Muscle of arm (tissue), 12 donors: Measurements from ENCODE around the gene SNRNP70. TPM values are rescaled to one million over a fixed set of nuclear protein-coding genes. Genes with fewer than 3 reads are reported as not detected.
"Not testable (repeated sequence)": the region's sequence is repeated elsewhere in the genome, so short reads cannot be mapped to it uniquely, and the experiment has no call there.

Experiments used
- DNase-seq: peaks from one replicate; pipeline ENCODE4 v3.0.0-alpha.2; 2013
- polyA plus RNA-seq, 12 donors: library from polyadenylated mRNA; unstranded; fragments of 120-200 nt; gene quantifications; one replicate each; pipeline ENCODE4 v1.2.1, GENCODE V29; 2013; ENCODE audit not compliant: insufficient read length in 12 of 12

SNRNP70 gene
- polyA plus RNA-seq, 12 donors: 167 to 329 (median 191) TPM

DNA sequence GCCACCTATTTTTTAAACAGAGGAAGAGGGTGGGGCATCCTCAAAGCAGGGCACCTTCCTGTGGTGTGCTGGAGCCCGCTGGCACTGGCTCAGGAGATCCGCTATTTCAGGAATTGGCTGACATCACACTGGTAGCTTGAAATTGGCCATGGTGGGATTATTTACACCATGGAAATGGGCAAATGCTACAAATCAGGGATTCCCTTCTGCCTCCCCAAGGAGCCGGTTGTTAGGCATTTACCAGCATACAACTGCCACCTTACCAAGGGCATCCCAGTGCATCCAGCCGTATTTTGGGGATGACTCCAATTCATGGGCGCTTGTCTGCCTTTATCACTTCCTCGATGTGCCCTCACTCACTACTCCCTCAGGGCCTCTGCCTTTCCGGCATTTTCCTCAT, 55.7 kb downstream of the SNRNP70 start:
- no peak for DNase-seq

DNA sequence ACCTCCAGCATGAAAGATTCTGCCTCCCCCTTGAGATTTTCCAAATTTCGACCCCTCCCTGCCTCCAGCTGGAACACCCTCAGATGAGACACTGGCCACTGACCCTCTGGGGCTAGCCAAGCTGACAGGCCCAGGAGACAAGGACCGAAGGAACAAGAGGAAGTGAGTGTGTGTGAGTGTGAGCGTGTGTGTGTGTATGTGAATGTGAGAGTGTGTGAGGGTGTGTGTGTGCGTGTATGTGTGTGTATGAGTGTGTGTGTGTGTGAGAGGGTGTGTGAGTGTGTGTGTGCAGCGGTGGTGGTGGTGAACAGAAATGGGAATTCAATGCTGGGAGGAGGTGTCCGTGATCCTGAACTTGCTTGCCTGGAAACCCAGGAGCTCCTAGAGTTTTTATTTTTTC, 56.1 kb downstream of the SNRNP70 start:
- no peak for DNase-seq

DNA sequence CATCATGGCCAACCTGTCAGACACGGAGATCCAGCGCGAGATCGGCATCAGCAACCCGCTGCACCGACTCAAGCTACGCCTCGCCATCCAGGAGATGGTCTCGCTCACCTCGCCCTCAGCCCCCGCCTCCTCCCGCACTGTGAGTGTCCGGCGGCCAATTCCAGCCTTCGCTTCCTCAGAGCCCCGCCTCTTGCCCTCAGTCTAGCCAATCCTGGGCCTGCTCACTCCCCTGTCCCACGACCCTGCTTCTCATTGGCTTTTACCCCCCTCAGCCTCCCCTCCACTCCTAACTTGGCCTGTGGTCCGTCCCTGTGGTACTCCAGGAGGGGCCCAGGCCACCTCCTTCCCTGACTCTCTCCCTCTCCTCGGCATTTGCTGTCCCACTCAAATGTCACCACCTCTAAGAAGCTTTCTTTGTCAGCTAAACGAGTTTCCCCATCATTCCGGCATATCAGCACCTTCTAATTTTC, 57.6 kb downstream of the SNRNP70 start:
- peak; percentile 91 for DNase-seq

GRCh38 chr19:49145573-49146407, 60.5 kb downstream of the SNRNP70 start:
- peak; percentile 73 for DNase-seq

- DNase-seq: not testable (repeated sequence)
Observed at GRCh38 chr19:49146408-49146770, 61.1 kb downstream of the SNRNP70 start.

- no peak for DNase-seq
Observed at GRCh38 chr19:49148044-49148682, 62.9 kb downstream of the SNRNP70 start.

- DNase-seq: peak; percentile 92
Observed at GRCh38 chr19:49148784-49149651, 63.8 kb downstream of the SNRNP70 start.

- peak; percentile 92 for DNase-seq
Observed at GRCh38 chr19:49149652-49150105, 64.4 kb downstream of the SNRNP70 start.

DNA sequence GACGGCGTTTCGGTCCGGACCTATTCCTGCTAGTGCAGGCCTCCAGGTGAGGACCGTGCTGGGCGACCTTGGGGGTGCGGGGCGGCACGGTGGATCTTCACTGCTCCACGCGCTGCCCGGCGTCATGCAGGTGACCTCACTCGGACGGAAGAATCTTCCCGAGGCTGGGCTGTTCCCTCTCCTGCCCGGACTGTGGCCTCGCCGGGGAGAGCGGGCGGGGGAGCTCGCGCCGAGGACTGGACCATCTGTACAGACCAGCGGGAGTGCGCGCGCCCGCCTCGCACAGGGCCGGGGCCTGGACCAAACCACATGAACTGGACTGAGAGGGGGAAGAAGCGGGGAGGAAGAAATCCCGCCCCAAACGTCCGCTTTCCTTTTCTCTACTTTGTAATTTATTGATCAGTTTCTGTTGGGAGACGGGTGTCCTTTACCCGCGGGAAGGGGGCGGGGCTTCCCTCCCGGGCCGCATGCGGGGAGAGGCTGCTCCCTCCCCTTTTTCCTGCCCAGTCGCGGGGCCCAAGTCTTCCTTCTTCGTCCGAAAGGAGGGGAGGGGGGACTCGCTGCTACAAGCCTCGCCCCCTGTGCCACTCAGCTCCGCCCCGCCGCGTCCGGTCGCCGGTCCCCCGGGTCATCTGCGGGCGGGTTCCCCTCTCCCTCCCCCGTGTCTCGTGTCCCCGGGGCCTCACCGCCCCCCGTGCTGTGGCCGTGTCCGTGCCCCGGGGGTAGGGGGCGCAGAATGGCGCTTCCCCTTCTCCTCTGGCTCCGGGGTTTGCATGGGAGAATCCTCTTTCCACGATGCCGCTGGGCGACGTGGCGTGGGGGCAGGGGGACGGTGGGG, 65.1 kb downstream of the SNRNP70 start:
- DNase-seq: peak; percentile 92

DNA sequence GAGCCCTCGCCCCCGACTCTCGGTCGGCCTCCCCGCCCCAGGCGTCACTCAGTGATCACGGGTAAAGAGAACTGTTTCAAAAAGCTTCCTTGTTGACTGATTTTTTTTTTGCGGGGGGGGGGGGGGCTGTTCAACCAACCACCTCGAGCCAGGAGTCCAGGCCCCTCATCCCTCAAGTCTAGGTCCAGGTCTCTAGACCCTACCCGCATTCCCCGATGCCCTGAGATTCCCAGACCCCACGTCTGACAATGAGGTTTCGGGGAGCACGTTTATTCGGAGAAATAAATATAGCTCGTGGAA, 65.6 kb downstream of the SNRNP70 start:
- DNase-seq: no peak

GRCh38 chr19:49151267-49152118, 66.2 kb downstream of the SNRNP70 start:
- peak; percentile 50 for DNase-seq

- DNase-seq: no peak
Observed at GRCh38 chr19:49152119-49152550, 66.9 kb downstream of the SNRNP70 start.

DNA sequence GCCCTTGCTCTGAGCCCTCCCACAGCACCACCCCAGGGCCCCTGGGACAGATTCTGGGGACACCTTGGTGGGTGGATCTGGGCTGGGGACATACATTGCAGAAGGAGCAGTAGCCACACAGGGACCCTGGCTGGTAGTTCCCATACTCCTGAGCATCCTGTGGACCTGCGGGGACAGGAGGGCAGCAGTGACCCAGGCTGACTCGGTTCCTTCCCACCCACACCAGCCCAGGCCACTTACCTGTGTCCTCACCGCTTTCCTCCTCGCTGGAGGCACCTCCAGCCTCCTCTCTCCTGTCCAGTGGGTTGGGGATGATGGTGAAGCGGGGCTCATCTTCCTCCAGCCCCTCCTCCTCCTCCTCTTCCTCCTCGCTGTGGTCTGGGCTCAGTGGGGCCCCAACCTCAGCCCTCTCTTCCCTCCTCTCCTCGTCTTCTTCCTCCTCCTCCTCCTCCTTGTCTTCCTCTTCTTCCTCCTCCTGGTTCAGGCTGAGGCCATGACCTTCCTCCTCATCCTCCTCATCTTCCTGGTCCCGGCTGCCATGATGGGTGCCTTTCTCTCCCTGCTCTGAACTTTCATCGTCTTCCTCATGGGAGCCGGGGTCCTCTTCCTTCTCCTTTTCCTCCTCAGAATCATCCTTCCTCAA, 68.0 kb downstream of the SNRNP70 start:
- no peak for DNase-seq

DNA sequence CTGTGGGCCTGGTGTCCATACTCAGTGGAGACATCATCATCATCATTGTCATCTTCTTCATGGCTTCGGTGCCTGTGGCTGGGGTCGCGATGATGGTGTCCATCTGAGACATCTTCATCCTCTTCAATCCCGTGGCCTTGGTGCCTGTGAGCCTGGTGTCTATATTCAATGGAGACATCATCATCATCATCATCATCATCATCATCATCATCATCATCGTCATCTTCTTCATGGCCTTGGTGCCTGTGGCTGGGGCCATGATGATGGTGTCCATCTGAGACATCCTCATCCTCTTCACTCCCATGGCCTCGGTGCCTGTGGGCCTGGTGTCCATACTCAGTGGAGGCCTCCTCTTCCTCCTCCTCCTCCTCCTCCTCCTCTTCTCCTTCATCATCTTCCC, 69.0 kb downstream of the SNRNP70 start:
- no peak for DNase-seq

- DNase-seq: peak; percentile 28
Observed at GRCh38 chr19:49155005-49155819, 70.0 kb downstream of the SNRNP70 start, which contains the start of gene HRC. HRC (minus strand) TSS chr19:49155396; CDS start chr19:49155237, 159 bp downstream.

DNA sequence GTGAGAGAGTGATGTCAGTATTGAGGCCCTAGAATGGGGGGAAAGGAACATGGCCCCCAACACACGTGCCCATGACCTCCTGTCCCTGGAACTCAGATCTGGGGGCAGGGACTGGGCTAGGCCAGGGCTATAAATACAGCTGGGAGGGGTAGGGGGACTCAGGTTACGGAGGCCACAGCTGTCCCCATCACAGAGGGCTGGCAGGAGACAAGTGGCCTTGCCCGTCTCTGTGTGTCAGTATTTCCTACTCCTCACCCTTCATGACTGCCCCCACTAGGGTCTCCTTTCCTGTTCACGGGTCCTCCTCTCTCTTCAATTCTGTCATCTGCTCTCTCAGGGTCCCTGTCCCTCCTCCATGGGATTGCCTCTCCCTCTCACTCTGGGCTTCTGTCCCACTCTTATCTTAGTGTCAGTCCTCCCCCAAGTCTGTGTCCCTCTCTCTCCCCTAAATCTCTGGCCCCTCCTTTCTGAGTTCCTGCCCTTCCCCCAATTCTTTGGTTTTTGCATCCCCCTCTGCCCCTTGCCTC, 70.6 kb downstream of the SNRNP70 start:
- peak; percentile 56 for DNase-seq

GRCh38 chr19:49157445-49158224, 72.4 kb downstream of the SNRNP70 start, which contains the start of gene TRPM4:
TRPM4 (plus strand) TSS chr19:49157792; CDS start chr19:49157867, 75 bp downstream.
- peak; percentile 88 for DNase-seq
